ENCODE results near the gene CGNL1. TPM values are rescaled to one million over a fixed set of nuclear protein-coding genes. Genes with fewer than 3 reads are reported as not detected.

Gene CGNL1

GRCh38 chr15:57598346-57598745 is 222.0 kb downstream of the CGNL1 start:
- H3K4me3 ChIP-seq (ENCODE audit: low read length): no peak overlapping the region
- H3K4me1 ChIP-seq (ENCODE audit: control insufficient read depth, insufficient read depth, low read length): no peaks in the 10 kb centered on the region
- H3K9me3 ChIP-seq (replicated peaks; ENCODE audit: low read length): no peaks in the 10 kb centered on the region
- H3K36me3 ChIP-seq (ENCODE audit: insufficient read depth, low read length): no peaks in the 10 kb centered on the region
- H3K4me2 ChIP-seq (ENCODE audit: low read length): no peak overlapping the region
- H3K9ac ChIP-seq (ENCODE audit: low read depth, low read length): no peak overlapping the region
- peaks cover 34% of the 10 kb centered on the region for H3K27me3 ChIP-seq (ENCODE audit: control insufficient read depth, insufficient read depth, low read length)

- Histone ChIP-seq H3K36me3 (ENCODE audit: insufficient read depth, low read length) (no peaks in the 10 kb centered on the region), H3K9me3 (replicated peaks; ENCODE audit: low read length) (no peaks in the 10 kb centered on the region), H3K4me3 (ENCODE audit: low read length) (no peak overlapping the region), H3K9ac (ENCODE audit: low read depth, low read length) (no peak overlapping the region), H3K4me1 (ENCODE audit: control insufficient read depth, insufficient read depth, low read length) (no peaks in the 10 kb centered on the region), H3K27me3 (ENCODE audit: control insufficient read depth, insufficient read depth, low read length) (peaks cover 31% of the 10 kb centered on the region), H3K4me2 (ENCODE audit: low read length) (no peak overlapping the region)
Measured at GRCh38 chr15:57599296-57599810, 223.0 kb downstream of the CGNL1 start.

GRCh38 chr15:57600197-57600596 is 223.9 kb downstream of the CGNL1 start:
- Histone ChIP-seq H3K36me3 (ENCODE audit: insufficient read depth, low read length) (no peaks in the 10 kb centered on the region), H3K9me3 (replicated peaks; ENCODE audit: low read length) (no peaks in the 10 kb centered on the region), H3K9ac (ENCODE audit: low read depth, low read length) (no peak overlapping the region), H3K4me1 (ENCODE audit: control insufficient read depth, insufficient read depth, low read length) (no peaks in the 10 kb centered on the region), H3K4me3 (ENCODE audit: low read length) (no peak overlapping the region), H3K4me2 (ENCODE audit: low read length) (no peak overlapping the region), H3K27me3 (ENCODE audit: control insufficient read depth, insufficient read depth, low read length) (peaks cover 37% of the 10 kb centered on the region)

Small RNA genes lying within 50 kb of the gene (small RNA-seq; reads per million reads assigned to genes)
- not detected for gene RNU6-844P
